ENCODE data around the gene ATP6V0D1.
A peak's percentile ranks its signal among the peaks of the same experiment; 100 is the strongest.

ATP6V0D1 gene

GRCh38 chr16:67449739-67450138 lies 31.2 kb downstream of the ATP6V0D1 start:
- TF ChIP-seq GATA1 (IDR thresholded peaks at IDR 0.05; ENCODE audit: low read depth, low read length), result no peak
- no peak for TF ChIP-seq POLR2A (IDR thresholded peaks at IDR 0.05; ENCODE audit: low read length)
- no peak for DNase-seq

GRCh38 chr16:67449336-67449735 lies 31.6 kb downstream of the ATP6V0D1 start:
- peak in 1 of 2 experiments; percentile 26 for DNase-seq
- TF ChIP-seq POLR2A (IDR thresholded peaks at IDR 0.05; ENCODE audit: low read length) (no peak), GATA1 (IDR thresholded peaks at IDR 0.05; ENCODE audit: low read depth, low read length) (no peak)

GRCh38 chr16:67448580-67448979 lies 32.4 kb downstream of the ATP6V0D1 start:
- no peak for TF ChIP-seq POLR2A (IDR thresholded peaks at IDR 0.05; ENCODE audit: low read length)
- TF ChIP-seq GATA1 (IDR thresholded peaks at IDR 0.05; ENCODE audit: low read depth, low read length), result no peak
- no peak for DNase-seq

- TF ChIP-seq GATA1 (IDR thresholded peaks at IDR 0.05; ENCODE audit: low read depth, low read length), result no peak
- no peak for TF ChIP-seq POLR2A (IDR thresholded peaks at IDR 0.05; ENCODE audit: low read length)
- peak; percentile 63 to 75 for DNase-seq
Observed at GRCh38 chr16:67447508-67448076, 33.4 kb downstream of the ATP6V0D1 start.

GRCh38 chr16:67446968-67447507 lies 33.9 kb downstream of the ATP6V0D1 start:
- no peak for DNase-seq
- TF ChIP-seq GATA1 (IDR thresholded peaks at IDR 0.05; ENCODE audit: low read depth, low read length) (no peak), POLR2A (IDR thresholded peaks at IDR 0.05; ENCODE audit: low read length) (no peak)

- DNase-seq, result no peak
- TF ChIP-seq GATA1 (IDR thresholded peaks at IDR 0.05; ENCODE audit: low read depth, low read length), result no peak
- TF ChIP-seq POLR2A (IDR thresholded peaks at IDR 0.05; ENCODE audit: low read length), result no peak
Observed at GRCh38 chr16:67445913-67446907, 34.7 kb downstream of the ATP6V0D1 start.

GRCh38 chr16:67445441-67445912 lies 35.5 kb downstream of the ATP6V0D1 start:
- TF ChIP-seq POLR2A (IDR thresholded peaks at IDR 0.05; ENCODE audit: low read length), result no peak
- no peak for TF ChIP-seq GATA1 (IDR thresholded peaks at IDR 0.05; ENCODE audit: low read depth, low read length)
- DNase-seq, result peak in 1 of 2 experiments; percentile 19

- DNase-seq, result no peak
- TF ChIP-seq GATA1 (IDR thresholded peaks at IDR 0.05; ENCODE audit: low read depth, low read length) (no peak), POLR2A (IDR thresholded peaks at IDR 0.05; ENCODE audit: low read length) (no peak)
Observed at GRCh38 chr16:67445126-67445426, 35.9 kb downstream of the ATP6V0D1 start.

- TF ChIP-seq GATA1 (IDR thresholded peaks at IDR 0.05; ENCODE audit: low read depth, low read length) (no peak), POLR2A (IDR thresholded peaks at IDR 0.05; ENCODE audit: low read length) (no peak)
- no peak for DNase-seq
Observed at GRCh38 chr16:67444259-67445125, 36.5 kb downstream of the ATP6V0D1 start.

- no peak for TF ChIP-seq POLR2A (IDR thresholded peaks at IDR 0.05; ENCODE audit: low read length)
- no peak for TF ChIP-seq GATA1 (IDR thresholded peaks at IDR 0.05; ENCODE audit: low read depth, low read length)
- no peak for DNase-seq
Observed at GRCh38 chr16:67443265-67443664, 37.7 kb downstream of the ATP6V0D1 start.

- DNase-seq, result no peak
- TF ChIP-seq GATA1 (IDR thresholded peaks at IDR 0.05; ENCODE audit: low read depth, low read length) (no peak), POLR2A (IDR thresholded peaks at IDR 0.05; ENCODE audit: low read length) (no peak)
Observed at GRCh38 chr16:67442581-67443255, 38.2 kb downstream of the ATP6V0D1 start.

- TF ChIP-seq POLR2A (IDR thresholded peaks at IDR 0.05; ENCODE audit: low read length) (no peak), GATA1 (IDR thresholded peaks at IDR 0.05; ENCODE audit: low read depth, low read length) (no peak)
- DNase-seq, result no peak
Observed at GRCh38 chr16:67441907-67442306, 39.0 kb downstream of the ATP6V0D1 start.

- TF ChIP-seq POLR2A (IDR thresholded peaks at IDR 0.05; ENCODE audit: low read length), result peak; percentile 30
- no peak for TF ChIP-seq GATA1 (IDR thresholded peaks at IDR 0.05; ENCODE audit: low read depth, low read length)
- DNase-seq, result no peak
Observed at GRCh38 chr16:67441271-67441753, 39.6 kb downstream of the ATP6V0D1 start.

All from erythroblast (primary cell).